Measurements from ENCODE around the gene FUT6. TPM values are rescaled to one million over a fixed set of nuclear protein-coding genes. Genes with fewer than 3 reads are reported as not detected.

FUT6 gene
- total RNA-seq, 4 donors from 2014 or later: 0.74 TPM; not detected in 3

GRCh38 chr19:5828661-5829566 lies 10.6 kb downstream of the FUT6 start:
- no peak for TF ChIP-seq CTCF (IDR thresholded peaks at IDR 0.05)
- DNase-seq (ENCODE audit: low spot score): no peak
- no peak for ATAC-seq (ENCODE audit: low FRiP score)

- peak; percentile 71 for ATAC-seq (ENCODE audit: low FRiP score)
- TF ChIP-seq CTCF (IDR thresholded peaks at IDR 0.05): no peak
These were observed 11.4 kb downstream of the FUT6 start for GRCh38 chr19:5827891-5828660.

GRCh38 chr19:5827342-5827890 lies 12.1 kb downstream of the FUT6 start:
- no peak for DNase-seq (ENCODE audit: low spot score)
- no peak for TF ChIP-seq CTCF (IDR thresholded peaks at IDR 0.05)
- ATAC-seq (ENCODE audit: low FRiP score): no peak

More at GRCh38 chr19:5827891-5828660, 11.4 kb downstream of the FUT6 start:
- peak; percentile 65 for DNase-seq (ENCODE audit: low spot score)

GRCh38 chr19:5826531-5827341 lies 12.8 kb downstream of the FUT6 start:
- ATAC-seq (ENCODE audit: low FRiP score) (no peak), DNase-seq (ENCODE audit: low spot score) (no peak)
- TF ChIP-seq CTCF (IDR thresholded peaks at IDR 0.05): no peak

- DNase-seq (ENCODE audit: low spot score) (no peak), ATAC-seq (ENCODE audit: low FRiP score) (no peak)
- no peak for TF ChIP-seq CTCF (IDR thresholded peaks at IDR 0.05)
These were observed 14.3 kb downstream of the FUT6 start for GRCh38 chr19:5825178-5825577.

- no peak for DNase-seq (ENCODE audit: low spot score)
- no peak for TF ChIP-seq CTCF (IDR thresholded peaks at IDR 0.05)
- ATAC-seq (ENCODE audit: low FRiP score): no peak
These were observed 14.8 kb downstream of the FUT6 start for GRCh38 chr19:5824751-5825150.

Measured in omental fat pad (tissue), 4 donors.